GM13976 (cell line): ENCODE data around the gene BRINP1.

ENCODE experiments used
- DNase-seq: peaks from one replicate; pipeline ENCODE4 v3.0.0; 2012; ENCODE audit warnings: low spot score
- in situ Hi-C: fragments of 300-500 bp; cut with MboI; formaldehyde crosslinking; loops from one replicate; pipeline ENCODE4 v1.12.0; 2022; ENCODE audit warnings: low sequenced_read_pairs, mixed read lengths, inconsistent platforms; ENCODE audit not compliant: unreplicated experiment
- TF ChIP-seq, protein P1 (sequence below): IDR thresholded peaks from 2 replicates; pipeline ENCODE4 v1.5.1; 2012; ENCODE audit warnings: borderline replicate concordance, mild to moderate bottlenecking; ENCODE audit not compliant: insufficient read depth; ENCODE audit errors: extremely low read depth, missing control alignments, control extremely low read depth

BRINP1 gene

DNA sequence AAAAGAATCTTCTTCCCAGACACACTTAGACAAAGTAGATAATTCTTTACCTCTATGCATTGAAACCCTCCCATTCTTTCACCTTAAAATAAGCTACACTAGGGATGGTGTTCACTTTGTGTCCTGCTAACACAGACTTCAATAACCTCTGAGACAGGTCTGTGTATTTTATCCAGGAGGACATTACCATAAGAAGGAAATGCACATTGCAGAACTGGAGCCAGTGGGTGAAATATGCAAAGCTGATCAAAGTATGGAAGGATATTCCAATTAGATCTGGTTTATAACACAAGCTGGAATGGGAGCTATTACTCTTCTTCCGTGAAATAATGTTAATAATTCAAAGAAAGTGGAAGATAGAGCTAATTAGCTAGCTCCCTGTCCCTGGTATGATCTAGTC lies 204.1 kb downstream of the BRINP1 start:
- in situ Hi-C loops = no loop called here
- TF ChIP-seq, protein P1, sequence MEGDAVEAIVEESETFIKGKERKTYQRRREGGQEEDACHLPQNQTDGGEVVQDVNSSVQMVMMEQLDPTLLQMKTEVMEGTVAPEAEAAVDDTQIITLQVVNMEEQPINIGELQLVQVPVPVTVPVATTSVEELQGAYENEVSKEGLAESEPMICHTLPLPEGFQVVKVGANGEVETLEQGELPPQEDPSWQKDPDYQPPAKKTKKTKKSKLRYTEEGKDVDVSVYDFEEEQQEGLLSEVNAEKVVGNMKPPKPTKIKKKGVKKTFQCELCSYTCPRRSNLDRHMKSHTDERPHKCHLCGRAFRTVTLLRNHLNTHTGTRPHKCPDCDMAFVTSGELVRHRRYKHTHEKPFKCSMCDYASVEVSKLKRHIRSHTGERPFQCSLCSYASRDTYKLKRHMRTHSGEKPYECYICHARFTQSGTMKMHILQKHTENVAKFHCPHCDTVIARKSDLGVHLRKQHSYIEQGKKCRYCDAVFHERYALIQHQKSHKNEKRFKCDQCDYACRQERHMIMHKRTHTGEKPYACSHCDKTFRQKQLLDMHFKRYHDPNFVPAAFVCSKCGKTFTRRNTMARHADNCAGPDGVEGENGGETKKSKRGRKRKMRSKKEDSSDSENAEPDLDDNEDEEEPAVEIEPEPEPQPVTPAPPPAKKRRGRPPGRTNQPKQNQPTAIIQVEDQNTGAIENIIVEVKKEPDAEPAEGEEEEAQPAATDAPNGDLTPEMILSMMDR = no peak

DNA sequence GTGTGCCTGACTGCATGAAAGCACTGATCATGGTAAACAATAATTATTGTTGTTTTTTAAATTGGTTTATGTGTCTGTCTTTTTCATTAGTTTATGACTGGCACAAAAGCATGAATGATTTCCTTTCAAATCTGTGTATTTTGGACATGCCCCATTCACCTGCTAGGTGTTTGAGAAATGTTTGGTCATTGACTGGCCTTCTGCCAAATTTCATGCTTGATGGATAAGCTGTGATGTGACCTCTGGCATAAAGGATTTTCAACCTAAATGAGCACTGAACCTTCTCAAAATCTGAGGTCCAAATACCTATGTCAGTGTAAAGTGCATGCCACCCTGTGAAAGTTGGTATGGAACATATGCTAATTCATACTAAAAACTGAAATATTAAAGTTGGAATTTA lies 204.5 kb downstream of the BRINP1 start:
- in situ Hi-C loops = no loop called here
- TF ChIP-seq, protein P1 = no peak
- DNase-seq = no peak

More for the DNA sequence above, 204.1 kb downstream of the BRINP1 start:
- DNase-seq = no peak

DNA sequence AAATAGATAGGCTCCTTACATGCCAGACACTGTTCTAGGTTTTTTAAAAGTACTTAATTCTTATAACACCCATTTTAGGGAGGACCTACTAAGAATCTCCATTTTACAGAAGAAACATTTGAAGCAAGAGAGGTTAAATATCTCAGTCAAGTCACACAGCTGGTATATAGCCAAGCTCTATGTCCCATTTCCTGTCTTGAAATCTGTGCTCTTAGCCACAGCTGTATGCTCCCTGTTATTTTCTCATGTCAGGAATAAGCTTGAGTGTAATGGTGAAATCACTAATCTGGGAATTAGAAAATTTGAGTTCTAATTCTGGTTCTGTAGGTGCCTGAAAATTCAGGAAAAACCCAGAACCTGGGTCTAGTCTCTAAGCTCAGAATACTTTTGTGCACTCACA lies 208.7 kb downstream of the BRINP1 start:
- DNase-seq = no peak
- TF ChIP-seq, protein P1 = no peak
- in situ Hi-C loops = no loop called here

DNA sequence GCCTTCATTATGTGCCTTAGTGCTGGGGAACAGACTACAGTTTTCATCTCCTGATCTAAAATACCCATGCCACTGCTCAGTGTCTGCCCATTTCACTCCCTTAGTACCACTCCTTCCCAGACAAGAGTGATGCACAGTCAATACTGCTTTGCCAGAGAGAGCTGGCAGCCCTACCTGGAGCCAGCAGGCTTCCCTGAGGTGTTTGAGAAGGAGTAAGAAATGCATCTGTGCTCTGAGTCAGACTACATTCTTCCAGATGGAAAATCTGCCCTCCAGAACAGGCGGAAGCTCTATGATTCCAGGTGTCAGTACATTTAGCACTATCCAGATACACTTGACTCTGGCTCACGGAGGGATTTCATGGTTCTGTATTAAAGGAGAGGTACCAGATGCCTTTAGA lies 209.8 kb downstream of the BRINP1 start:
- TF ChIP-seq, protein P1 = no peak
- no peak for DNase-seq
- in situ Hi-C loops = no loop called here

DNA sequence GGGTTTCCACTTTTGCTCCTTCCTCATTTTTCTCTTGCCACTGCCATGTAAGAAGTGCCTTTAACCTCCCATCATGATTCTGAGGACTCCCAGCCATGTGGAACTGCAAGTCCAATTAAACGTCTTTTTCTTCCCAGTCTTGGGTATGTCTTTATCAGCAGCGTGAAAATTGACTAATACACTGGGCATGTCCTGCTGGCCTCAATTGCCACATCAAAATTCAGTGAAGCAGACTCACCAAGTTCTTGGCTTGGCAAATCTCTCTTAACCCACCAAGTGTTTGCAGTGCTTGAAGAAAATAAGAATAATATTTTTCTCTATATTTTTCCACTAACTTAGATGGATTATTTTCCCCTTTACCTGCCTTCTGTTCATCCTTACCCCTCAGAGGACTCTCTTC lies 212.0 kb downstream of the BRINP1 start:
- DNase-seq = no peak
- in situ Hi-C loops = no loop called here
- TF ChIP-seq, protein P1 = no peak

DNA sequence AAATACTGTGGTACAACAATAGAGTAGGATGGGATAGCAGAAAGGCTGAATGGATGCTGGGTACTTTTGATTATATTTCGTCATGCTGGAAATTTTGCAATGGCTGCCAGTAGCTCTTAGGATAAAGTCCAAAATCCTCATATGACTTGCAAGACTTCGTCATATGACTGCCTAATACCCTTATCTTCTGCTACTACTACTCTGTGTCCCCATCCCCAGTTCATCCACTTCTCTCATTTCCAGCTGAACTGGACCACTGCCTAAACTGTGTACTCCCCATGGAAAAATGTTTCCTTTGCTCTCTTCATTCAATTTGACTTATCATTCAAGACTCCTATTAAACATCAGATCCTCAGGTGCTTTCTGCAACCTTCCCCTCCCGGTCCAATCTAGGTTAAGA lies 212.9 kb downstream of the BRINP1 start:
- in situ Hi-C loops = no loop called here
- DNase-seq = no peak
- TF ChIP-seq, protein P1 = no peak

DNA sequence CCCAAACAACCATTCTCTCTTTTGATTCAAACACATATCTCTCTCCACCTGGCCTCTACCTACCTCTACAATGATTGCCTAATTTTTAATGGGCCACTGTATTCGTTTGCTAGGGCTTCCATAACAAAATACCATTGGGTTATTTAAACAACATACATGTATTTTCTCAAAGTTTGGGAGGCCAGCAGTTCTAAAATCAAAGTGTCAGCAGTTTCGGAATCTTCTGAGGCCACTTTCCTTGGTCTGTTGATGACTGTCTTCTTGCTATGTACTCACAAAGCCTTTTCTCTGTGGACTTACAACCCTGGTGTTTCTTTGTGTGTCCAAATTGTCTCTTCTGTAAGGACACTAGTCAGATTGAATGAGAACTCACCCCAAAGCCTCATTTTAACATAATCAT lies 214.7 kb downstream of the BRINP1 start:
- no peak for DNase-seq
- TF ChIP-seq, protein P1 = no peak
- in situ Hi-C loops = no loop called here
